Endometrium (tissue), 2 donors: ENCODE measurements around the gene MS4A5.

Source experiments
- FAIRE-seq: peaks from 2 replicates; lab custom pipeline; 2012; peaks lifted over from hg19 to GRCh38; lab: Jason Lieb, UNC
- donor health status: control.
- donor health status: control.

MS4A5 gene

DNA sequence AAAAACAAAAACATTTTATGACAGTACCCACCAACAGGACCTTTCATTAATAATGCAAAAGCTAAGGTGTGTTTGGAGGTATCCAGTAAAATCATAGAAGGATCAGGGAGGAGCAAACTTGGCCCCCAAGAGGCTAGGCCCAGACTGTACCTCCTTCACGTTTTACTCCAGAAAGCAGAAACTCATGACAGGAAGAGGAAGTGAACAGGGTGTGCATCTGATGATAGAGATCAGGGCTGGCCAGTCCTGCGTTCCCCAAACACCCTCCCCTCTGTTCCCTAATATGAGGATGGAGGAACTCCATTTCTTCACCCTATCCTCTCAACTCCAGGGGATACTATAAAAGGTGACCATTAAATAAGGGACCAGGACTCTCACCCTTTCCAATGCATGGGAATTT lies 53.0 kb downstream of the MS4A5 start:
- no peak for FAIRE-seq

DNA sequence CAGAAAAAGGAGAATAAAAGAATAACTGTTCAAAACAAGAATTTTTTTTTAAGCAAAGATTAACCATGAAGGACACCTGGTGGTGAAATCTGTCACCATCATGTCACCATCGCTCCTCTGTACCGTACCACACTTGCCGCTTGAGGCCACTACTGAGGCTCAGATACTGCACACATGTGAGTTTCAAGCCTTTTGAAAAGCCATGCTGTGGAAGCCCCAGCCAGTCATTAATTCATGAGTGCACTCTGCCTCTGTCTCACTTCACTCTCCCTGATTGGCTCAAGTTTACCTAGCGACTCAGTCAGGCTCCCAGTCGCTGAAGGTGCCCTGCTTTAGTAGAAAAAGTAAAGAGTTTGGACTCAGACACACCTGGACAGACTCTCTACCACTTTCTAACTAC lies 56.6 kb downstream of the MS4A5 start:
- no peak for FAIRE-seq

DNA sequence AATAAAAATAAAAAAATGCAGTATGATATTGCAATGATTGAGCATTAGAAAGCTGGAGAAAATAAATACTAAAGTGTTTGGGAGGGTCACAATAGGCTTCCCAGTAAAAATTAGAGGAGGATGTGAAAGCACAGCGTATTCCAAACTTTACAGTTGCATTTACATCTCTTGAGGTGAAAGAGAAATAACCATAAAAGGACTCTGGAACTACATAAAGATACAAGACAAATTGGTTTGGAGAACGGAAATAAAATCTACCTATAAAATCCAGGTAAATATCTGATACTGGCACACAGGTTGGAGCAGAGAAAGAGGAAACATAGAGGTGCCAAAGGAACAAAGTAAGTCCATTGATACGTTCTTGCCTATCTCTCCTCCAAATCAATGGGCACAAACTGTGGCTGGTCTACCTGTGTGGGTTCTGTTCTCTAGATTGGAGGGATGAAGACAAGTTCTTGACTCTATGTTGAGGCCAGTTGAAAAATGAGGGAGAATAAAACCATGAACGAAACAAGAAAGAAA lies 63.2 kb downstream of the MS4A5 start, which contains the start of gene MS4A12:
TSS of gene MS4A12 (plus strand) at position 291 of the 522 bp plus-strand sequence. CDS start 4,541 bp downstream, outside the sequence.
- FAIRE-seq: no peak

DNA sequence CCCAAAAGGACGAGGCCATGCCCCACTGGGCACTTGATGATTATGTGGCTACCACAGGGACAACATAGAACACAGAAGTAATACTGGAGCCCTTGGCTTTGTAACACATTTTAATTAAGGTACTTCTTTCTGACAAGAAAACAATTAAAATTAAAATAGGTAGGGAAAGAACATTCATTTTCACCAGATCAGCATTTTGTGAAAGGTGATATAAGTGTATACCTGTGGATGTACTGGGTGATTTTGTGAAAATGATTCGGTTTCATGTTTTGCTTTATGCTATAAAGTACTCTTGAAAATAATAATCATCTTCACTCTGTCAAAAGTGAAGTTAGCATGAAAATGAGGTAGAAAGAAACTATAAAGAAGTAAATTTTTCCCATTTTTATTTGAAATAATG lies 64.1 kb downstream of the MS4A5 start:
- FAIRE-seq: no peak
